AG08395 (cell line): ENCODE measurements around the gene EGLN1.

ENCODE experiments used
- DNase-seq: peaks from one replicate; pipeline ENCODE4 v3.0.0; 2012; ENCODE audit warnings: mixed read lengths, low spot score

Gene EGLN1

GRCh38 chr1:231421546-231421970 is 529 bp downstream of the EGLN1 start:
- DNase-seq, result peak; percentile 13

DNA sequence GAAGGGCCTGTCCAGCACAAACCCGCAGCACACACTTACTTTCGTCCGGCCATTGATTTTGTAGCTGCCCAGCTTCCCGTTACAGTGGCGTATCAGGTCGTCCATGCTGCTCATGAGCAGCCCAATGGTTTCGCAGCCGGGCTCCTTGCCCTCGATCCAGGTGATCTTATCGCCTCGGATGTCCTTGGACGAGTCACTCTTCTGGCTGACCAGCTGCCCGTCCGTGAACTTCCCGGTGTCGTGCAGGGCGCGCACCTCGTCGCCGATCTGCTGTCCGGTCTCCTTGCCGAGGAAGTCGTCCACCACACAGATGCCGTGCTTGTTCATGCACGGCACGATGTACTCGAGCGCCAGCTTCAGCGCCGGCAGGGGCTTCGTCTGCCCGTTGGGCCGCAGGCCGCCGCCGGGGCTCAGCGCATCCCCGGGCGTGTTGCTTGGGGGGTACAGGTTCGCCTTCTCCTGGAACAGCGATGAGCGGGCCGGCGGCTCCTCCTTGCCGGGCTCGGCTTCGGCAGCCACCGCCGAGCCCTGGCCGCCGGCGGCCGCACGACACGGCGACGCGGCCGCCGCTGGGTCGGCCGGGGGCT is 1.0 kb downstream of the EGLN1 start:
- peak; percentile 13 for DNase-seq

- no peak for DNase-seq
These were observed 1.7 kb downstream of the EGLN1 start for GRCh38 chr1:231420299-231420958.

DNA sequence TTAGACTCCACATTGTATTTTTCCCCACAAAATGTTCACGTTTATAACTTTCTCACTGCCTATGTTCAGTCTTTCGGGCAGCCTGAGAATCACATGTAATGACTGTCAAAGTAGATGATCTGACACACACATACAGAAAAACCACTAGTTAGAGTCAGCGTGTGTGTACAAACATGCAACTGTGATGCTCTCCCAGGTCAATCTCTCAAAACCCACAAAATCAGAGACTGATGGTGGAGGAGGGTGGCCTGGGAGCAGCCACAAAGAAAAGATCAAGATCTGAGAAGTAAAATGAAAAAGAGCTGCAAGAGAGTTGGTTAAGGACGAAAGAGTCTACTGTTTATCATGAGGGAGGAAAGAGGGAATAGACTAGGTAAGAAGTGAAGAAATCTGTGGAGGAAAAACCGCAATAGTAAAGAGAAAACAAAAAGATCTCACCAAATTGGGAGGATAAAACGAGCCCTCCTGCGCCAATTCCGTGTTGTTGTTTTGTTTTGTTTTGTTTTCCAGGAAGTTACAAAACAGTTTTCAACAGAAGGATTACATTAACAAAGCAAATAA is 2.3 kb downstream of the EGLN1 start:
- no peak for DNase-seq

GRCh38 chr1:231419147-231419546 is 2.9 kb downstream of the EGLN1 start:
- DNase-seq, result no peak

- no peak for DNase-seq
These were observed 3.4 kb downstream of the EGLN1 start for GRCh38 chr1:231418741-231419107.

DNA sequence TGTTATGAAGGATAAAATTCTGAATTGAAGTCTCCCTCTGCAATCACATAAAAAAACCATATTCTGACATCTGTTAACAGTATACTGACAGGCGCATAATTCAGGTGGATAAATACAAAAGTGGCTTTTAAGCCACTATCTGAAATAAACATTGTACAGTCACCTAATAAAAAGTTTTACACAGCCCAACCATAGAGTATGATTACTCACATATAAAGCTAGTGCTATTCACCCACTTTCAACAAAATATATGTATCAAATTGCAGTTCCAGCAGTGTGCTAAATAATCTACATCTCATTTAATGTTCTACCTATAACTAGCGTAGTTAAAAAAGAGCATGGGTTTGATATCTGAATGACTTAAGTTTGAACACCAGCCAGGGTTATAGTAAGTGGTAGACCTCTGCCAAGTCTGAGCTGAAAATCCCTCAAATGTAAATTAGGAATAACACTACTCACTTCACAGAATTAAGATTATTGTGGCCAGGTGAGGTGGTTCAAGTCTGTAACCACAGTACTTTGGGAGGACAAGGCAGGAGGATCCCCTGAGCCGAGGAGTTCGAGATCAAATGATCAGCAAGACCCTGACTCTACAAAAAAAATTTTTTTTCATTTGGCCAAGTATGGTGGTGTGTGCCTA is 3.9 kb downstream of the EGLN1 start:
- no peak for DNase-seq

- no peak for DNase-seq
These were observed 4.6 kb downstream of the EGLN1 start for GRCh38 chr1:231417513-231417912.

DNA sequence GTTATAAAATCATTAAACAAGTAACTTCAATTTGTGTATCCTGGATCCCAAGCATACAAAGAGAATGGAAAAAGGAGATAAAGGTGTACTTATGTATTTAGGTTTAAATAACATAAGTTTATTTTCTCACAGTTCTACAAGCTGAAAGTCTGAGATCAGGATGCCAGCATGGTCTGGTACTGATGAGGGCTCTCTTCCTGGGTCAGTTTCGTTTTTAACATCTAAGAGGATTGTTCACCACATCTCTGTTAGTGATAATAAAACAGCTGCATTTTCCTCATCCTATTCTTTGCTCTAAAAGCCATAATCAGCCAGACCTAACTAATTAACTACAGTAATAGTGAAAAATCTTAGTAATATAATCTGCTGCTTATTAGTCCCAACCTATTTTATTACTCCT is 5.2 kb downstream of the EGLN1 start:
- DNase-seq, result no peak

- no peak for DNase-seq
These were observed 7.0 kb downstream of the EGLN1 start for GRCh38 chr1:231415018-231415583.

DNA sequence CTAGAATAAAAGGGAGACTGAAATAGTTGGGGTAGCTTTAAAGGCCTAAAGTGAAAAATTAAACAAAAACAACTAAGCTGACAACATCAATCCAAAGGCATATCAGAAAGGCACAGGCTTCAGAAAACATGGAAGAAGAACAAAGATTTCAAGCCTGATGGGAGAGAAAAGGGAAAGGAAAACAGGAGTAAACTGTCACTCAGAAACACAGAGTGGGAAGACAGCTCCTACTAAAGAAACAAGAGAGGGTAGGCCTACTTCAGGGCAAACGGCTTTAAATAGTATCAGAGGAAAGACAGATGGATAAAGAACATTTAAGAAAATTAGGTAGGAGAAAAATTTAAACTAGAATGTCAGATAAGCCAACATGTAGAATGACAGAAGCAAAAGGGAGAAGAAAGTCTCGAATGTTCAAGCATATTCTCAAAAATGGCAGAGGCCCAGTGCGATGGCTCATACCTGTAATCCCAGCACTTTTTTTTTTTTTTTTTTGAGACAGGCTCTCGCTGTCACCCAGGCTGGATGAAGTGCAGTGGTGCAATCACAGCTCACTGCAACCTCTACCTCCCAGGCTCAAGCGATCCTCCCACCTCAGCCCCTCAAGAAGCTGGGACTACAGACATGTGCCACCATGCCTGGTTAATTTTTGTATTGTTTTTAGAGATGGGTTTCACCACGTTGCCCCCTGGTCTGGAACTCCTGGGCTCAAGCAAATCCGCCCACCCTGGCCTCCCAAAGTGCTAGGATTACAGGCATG is 7.6 kb downstream of the EGLN1 start:
- DNase-seq, result no peak

GRCh38 chr1:231413749-231414082 is 8.4 kb downstream of the EGLN1 start:
- DNase-seq, result no peak

GRCh38 chr1:231411036-231411531 is 11.0 kb downstream of the EGLN1 start:
- no peak for DNase-seq

DNA sequence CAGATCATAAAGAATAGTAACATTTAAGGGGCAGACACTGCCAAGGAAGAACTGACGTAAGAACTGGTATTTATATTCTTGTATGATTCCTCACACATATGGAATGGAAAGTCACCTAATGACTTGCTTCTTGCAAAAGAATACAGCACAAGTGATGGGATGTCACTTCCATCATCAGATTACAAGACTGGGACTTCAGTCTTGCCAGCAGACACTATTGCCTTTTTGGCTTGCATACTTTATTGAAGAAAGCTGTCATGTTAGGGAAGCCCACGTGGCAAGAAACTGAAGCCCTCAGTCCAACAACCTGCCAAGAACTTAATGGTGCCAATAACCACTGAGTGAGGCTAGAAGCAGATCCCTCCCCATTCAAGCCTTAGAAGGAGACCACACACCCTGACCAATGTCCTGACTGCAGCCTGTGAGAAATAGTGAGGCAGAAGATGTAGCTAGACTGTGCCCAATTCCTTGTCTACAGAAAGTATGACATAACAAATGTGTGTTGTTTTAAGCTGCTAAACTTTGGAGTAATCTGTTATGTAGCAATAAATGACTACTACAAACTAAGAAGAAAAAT is 12.0 kb downstream of the EGLN1 start:
- no peak for DNase-seq

- DNase-seq, result no peak
These were observed 13.5 kb downstream of the EGLN1 start for GRCh38 chr1:231408528-231409094.

DNA sequence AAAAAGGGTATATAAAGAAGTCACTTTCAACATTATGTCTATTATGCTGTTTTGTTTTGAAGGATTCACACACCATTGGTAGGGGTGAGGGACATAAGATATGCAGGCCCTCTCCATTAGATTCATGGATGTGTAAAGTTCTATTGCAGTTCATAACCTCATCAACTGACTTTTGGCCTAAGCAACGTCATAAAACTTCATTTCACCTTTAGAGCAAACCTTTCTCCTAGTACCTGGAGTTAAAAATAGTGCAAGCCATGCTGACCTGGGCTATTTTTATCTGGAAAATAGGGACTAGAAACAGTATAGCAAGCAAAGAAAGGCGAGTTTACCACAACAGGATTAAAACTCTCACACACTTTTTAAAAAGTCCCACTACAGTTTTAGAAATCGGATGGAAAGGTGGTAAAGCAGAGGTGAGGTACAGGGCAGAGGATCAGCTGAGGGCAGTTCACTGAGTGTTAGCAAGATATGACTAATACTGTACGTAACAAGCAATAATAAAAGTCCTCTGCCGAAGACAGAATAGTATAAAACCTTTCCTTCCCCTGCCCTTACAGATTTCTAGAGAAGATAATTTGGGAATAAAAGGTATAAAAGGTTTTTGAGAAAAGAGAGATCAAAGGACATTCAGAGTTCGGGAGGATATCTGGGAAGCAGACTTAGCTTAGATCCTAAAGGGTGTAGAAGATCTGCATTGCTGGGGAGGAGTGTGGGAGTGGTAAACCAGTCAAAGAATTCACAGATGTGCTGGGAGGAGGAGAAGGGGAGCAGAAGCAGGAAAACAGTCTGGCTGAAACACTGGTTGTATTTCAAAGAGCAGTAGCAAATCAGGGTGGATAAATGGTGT is 14.3 kb downstream of the EGLN1 start:
- peak; percentile 43 for DNase-seq

DNA sequence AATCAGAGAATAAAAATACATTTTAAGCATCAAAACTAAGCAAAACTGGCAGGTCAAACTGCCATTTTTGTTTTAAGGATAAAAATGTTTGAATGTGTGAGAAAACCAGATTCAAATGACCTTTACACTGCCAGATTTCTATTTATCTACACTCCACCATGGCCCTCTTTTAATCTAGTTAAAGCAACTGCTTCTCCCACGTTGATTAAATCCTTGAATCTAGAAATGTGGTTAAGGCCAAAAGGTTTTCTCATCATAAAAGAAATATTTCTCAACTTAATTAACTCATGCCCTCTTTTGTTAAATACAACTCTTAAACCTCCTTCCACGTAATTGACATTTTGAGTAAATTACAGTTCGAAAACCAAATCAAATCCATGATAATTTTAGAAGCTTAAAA is 15.0 kb downstream of the EGLN1 start:
- DNase-seq, result no peak

GRCh38 chr1:231404318-231404717 is 17.8 kb downstream of the EGLN1 start:
- DNase-seq, result no peak

- no peak for DNase-seq
These were observed 20.6 kb downstream of the EGLN1 start for GRCh38 chr1:231401478-231401877.

GRCh38 chr1:231397886-231398671 is 24.0 kb downstream of the EGLN1 start:
- DNase-seq, result no peak
